IPS-15b (cell line): ENCODE data around the gene OR2V2.

ENCODE experiments used
- H3K27me3 ChIP-seq: one replicate; pipeline ENCODE4 v1.6.1; 2013; ENCODE audit warnings: low read length; ENCODE audit not compliant: control insufficient read depth, insufficient read depth
- H3K36me3 ChIP-seq: one replicate; pipeline ENCODE4 v1.6.1; 2013; ENCODE audit warnings: low read length; ENCODE audit not compliant: control insufficient read depth, insufficient read depth
- H3K4me1 ChIP-seq: one replicate; pipeline ENCODE4 v1.6.1; 2013; ENCODE audit warnings: mild to moderate bottlenecking, low read length; ENCODE audit not compliant: control insufficient read depth, insufficient read depth
- H3K4me3 ChIP-seq: one replicate; pipeline ENCODE4 v1.5.1; 2013; ENCODE audit warnings: low read depth, low read length
- H3K9ac ChIP-seq: one replicate; pipeline ENCODE4 v1.6.1; 2013; ENCODE audit warnings: low read depth, mild to moderate bottlenecking, low read length
- H3K9me3 ChIP-seq: one replicate; pipeline ENCODE4 v1.6.1; 2013; ENCODE audit warnings: mild to moderate bottlenecking, low read length; ENCODE audit not compliant: control insufficient read depth, insufficient read depth

The OR2V2 gene

GRCh38 chr5:181200816-181201215 is 53.4 kb downstream of the OR2V2 start:
- Histone ChIP-seq H3K4me1 (peaks cover 28% of the 10 kb centered on the region), H3K27me3 (peaks cover 67% of the 10 kb centered on the region), H3K9me3 (no peaks in the 10 kb centered on the region)

GRCh38 chr5:181203093-181203711 is 55.8 kb downstream of the OR2V2 start:
- Histone ChIP-seq H3K4me3 (peak overlapping the region; percentile 96), H3K9ac (no peak overlapping the region), H3K36me3 (no peaks in the 10 kb centered on the region), H3K9me3 (no peaks in the 10 kb centered on the region), H3K27me3 (peaks cover 69% of the 10 kb centered on the region), H3K4me1 (peaks cover 23% of the 10 kb centered on the region)

More at GRCh38 chr5:181200816-181201215, 53.4 kb downstream of the OR2V2 start:
- no peak overlapping the region for H3K4me3 ChIP-seq
- no peak overlapping the region for H3K9ac ChIP-seq
- no peaks in the 10 kb centered on the region for H3K36me3 ChIP-seq

DNA sequence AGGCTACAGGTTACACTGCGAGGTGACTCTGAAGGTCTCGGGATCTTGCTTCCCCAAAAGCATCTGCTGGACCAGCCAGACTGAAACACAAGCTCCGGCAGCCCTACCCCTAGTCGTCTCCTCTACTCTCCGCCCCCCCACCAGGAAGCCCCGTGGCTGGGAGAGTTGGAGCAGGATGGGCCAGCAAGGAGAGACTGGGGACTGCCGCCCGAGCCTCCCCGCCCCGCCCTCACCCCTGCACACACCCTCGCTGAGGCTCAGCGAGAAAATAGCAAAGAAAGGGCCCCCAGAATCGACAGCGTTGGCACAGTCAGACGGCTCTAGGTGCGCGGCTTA is 56.4 kb downstream of the OR2V2 start:
- peaks cover 22% of the 10 kb centered on the region for H3K4me1 ChIP-seq
- H3K9me3 ChIP-seq, result no peaks in the 10 kb centered on the region
- H3K27me3 ChIP-seq, result peaks cover 66% of the 10 kb centered on the region
- H3K9ac ChIP-seq, result no peak overlapping the region
- peak overlapping the region; percentile 96 for H3K4me3 ChIP-seq
- no peaks in the 10 kb centered on the region for H3K36me3 ChIP-seq

- Histone ChIP-seq H3K9me3 (no peaks in the 10 kb centered on the region), H3K27me3 (peaks cover 65% of the 10 kb centered on the region), H3K4me1 (peaks cover 18% of the 10 kb centered on the region), H3K9ac (no peak overlapping the region), H3K36me3 (no peaks in the 10 kb centered on the region), H3K4me3 (peak overlapping the region; percentile 96)
Measured at GRCh38 chr5:181204113-181204825, 56.9 kb downstream of the OR2V2 start.

GRCh38 chr5:181204826-181205760 is 57.7 kb downstream of the OR2V2 start, which contains the start of gene TRIM7:
Gene TRIM7, minus strand, starts transcription at chr5:181205196. Its CDS starts 86 bp downstream, at chr5:181205110.
- no peak within 1 kb of the TSS for H3K9ac ChIP-seq
- peak within 1 kb of the TSS; percentile 96 for H3K4me3 ChIP-seq
- H3K4me1 ChIP-seq, result peaks cover 11% of the 10 kb centered on the region
- no peaks in the 10 kb centered on the region for H3K9me3 ChIP-seq
- peaks cover 57% of the 10 kb centered on the region for H3K27me3 ChIP-seq
- no peaks in the 10 kb centered on the region for H3K36me3 ChIP-seq

- peaks cover 48% of the 10 kb centered on the region for H3K27me3 ChIP-seq
- no peaks in the 10 kb centered on the region for H3K9me3 ChIP-seq
- peaks cover 4% of the 10 kb centered on the region for H3K4me1 ChIP-seq
- peak overlapping the region; percentile 96 for H3K4me3 ChIP-seq
- no peaks in the 10 kb centered on the region for H3K36me3 ChIP-seq
- no peak overlapping the region for H3K9ac ChIP-seq
Measured at GRCh38 chr5:181205761-181206649, 58.6 kb downstream of the OR2V2 start.

DNA sequence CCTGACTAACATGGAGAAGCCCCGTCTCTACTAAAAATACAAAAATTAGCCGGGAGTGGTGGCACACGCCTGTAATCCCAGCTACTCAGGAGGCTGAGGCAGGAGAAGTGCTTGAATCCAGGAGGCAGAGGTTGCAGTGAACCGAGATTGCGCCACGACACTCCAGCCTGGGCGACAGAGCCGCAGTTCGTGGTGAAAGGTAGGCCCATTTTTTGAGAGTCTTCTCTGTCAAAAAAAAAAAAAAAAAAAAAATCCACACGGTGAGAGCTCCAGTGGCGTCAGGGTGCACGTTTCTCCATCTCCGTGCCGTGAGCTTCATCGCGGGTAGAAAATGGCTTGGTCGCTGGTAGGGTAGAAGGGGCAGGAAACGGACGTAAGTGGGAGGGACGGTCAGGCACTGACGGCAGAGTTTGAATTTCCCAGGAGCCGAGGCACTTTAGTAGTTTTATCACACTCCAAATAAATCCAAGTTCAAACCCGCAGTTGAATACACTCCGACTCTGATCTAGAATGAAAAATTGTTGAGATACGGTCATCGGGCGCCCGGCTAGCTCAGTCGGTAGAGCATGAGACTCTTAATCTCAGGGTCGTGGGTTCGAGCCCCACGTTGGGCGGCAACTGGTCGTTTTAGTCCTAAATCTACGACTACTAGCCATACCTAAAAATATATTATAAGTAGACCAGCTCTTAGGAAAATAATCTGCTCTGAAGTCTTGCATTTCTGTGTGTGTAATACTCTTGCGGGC is 60.0 kb downstream of the OR2V2 start:
- Histone ChIP-seq H3K4me1 (no peaks in the 10 kb centered on the region), H3K27me3 (peaks cover 38% of the 10 kb centered on the region)

DNA sequence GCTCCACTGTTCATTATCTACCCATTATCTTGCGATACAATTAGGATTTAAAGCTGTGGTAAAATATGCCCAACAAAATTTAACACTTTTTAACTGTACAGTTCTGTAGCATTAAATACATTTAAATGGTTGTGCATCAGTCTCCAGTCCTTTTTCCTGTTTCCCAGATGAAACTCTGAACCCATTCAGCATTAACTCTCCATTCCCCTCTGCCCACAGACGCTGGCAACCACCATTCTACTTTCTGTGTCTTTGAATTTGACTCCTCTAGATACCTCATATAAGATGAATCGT is 60.5 kb downstream of the OR2V2 start:
- H3K36me3 ChIP-seq, result no peaks in the 10 kb centered on the region
- no peak overlapping the region for H3K9ac ChIP-seq
- no peak overlapping the region for H3K4me3 ChIP-seq
- no peaks in the 10 kb centered on the region for H3K9me3 ChIP-seq
- peaks cover 35% of the 10 kb centered on the region for H3K27me3 ChIP-seq
- no peaks in the 10 kb centered on the region for H3K4me1 ChIP-seq

More for the DNA sequence above, 60.0 kb downstream of the OR2V2 start:
- Histone ChIP-seq H3K9me3 (no peaks in the 10 kb centered on the region), H3K4me3 (peak overlapping the region; percentile 96), H3K9ac (peak overlapping the region; percentile 54), H3K36me3 (no peaks in the 10 kb centered on the region)
